ENCODE results near the gene ARID4B.

DNA sequence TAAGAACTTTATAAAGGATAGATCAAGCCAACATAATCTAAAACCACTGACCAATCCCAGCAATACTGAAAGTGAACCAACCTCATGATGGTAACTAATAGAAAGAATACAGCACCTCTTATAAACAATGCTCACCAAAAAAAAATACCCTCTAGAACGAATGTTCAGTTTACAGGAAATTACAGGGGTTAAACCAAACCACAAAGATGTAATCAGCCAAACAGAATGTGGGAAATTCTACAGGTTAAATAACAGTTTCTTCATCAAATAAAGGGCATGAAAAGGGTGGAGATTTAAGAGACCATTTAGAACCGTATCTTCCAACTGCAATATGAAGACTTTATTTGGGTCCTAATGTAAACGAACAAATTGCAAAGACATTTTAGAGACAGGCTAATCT is 30.4 kb downstream of the ARID4B start:
- TF ChIP-seq, protein P1, sequence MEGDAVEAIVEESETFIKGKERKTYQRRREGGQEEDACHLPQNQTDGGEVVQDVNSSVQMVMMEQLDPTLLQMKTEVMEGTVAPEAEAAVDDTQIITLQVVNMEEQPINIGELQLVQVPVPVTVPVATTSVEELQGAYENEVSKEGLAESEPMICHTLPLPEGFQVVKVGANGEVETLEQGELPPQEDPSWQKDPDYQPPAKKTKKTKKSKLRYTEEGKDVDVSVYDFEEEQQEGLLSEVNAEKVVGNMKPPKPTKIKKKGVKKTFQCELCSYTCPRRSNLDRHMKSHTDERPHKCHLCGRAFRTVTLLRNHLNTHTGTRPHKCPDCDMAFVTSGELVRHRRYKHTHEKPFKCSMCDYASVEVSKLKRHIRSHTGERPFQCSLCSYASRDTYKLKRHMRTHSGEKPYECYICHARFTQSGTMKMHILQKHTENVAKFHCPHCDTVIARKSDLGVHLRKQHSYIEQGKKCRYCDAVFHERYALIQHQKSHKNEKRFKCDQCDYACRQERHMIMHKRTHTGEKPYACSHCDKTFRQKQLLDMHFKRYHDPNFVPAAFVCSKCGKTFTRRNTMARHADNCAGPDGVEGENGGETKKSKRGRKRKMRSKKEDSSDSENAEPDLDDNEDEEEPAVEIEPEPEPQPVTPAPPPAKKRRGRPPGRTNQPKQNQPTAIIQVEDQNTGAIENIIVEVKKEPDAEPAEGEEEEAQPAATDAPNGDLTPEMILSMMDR (IDR thresholded peaks at IDR 0.05), result no peak
- TF ChIP-seq EP300 (IDR thresholded peaks at IDR 0.05), result no peak
- no peak for TF ChIP-seq POLR2AphosphoS5 (IDR thresholded peaks at IDR 0.05)

All from sigmoid colon (tissue), 4 donors.